Kidney epithelial cell (primary cell): ENCODE measurements around the gene SCN4A. TPM values are rescaled to one million over a fixed set of nuclear protein-coding genes. Genes with fewer than 3 reads are reported as not detected.

Experiments
- DNase-seq: peaks from one replicate; pipeline ENCODE4 v3.0.0-alpha.2; 2010; ENCODE audit warnings: low read depth
- H3K27me3 ChIP-seq: 2 replicates; pipeline ENCODE4 v1.6.0; 2011; ENCODE audit warnings: low read length; ENCODE audit not compliant: control insufficient read depth, insufficient read depth
- H3K36me3 ChIP-seq: 2 replicates; pipeline ENCODE4 v1.5.1; 2011; ENCODE audit warnings: low read length; ENCODE audit not compliant: control insufficient read depth, insufficient read depth
- H3K4me3 ChIP-seq: 2 replicates; pipeline ENCODE4 v1.5.1; 2011; ENCODE audit warnings: low read depth, mild to moderate bottlenecking, control low read depth, low read length
- CTCF ChIP-seq: IDR thresholded peaks from 2 replicates; pipeline ENCODE4 v1.5.1; 2011; ENCODE audit warnings: mild to moderate bottlenecking, moderate library complexity, low read length, control low read depth, inconsistent platforms; ENCODE audit not compliant: insufficient read depth, poor library complexity, severe bottlenecking
- total RNA-seq: library from RNA; depleted of rRNA; stranded (reverse); fragments of >200 nt; gene quantifications from 2 replicates; pipeline ENCODE4 v1.2.3, GENCODE V29; 2015

Gene SCN4A
- total RNA-seq, 1 donor from 2014 or later: 0.33 TPM

- no peak for TF ChIP-seq CTCF
- H3K4me3 ChIP-seq: no peak overlapping the region
- H3K27me3 ChIP-seq: no peaks in the 10 kb centered on the region
Observed at GRCh38 chr17:63978272-63979200, 5.8 kb upstream of the SCN4A start.

GRCh38 chr17:63976702-63977101 is 4.0 kb upstream of the SCN4A start:
- Histone ChIP-seq H3K27me3 (no peaks in the 10 kb centered on the region), H3K36me3 (no peaks in the 10 kb centered on the region), H3K4me3 (no peak overlapping the region)
- no peak for TF ChIP-seq CTCF
- DNase-seq: no peak

More at GRCh38 chr17:63978272-63979200, 5.8 kb upstream of the SCN4A start:
- H3K36me3 ChIP-seq: no peaks in the 10 kb centered on the region
- DNase-seq: no peak

GRCh38 chr17:63975541-63976092 is 2.9 kb upstream of the SCN4A start:
- Histone ChIP-seq H3K27me3 (no peaks in the 10 kb centered on the region), H3K4me3 (no peak overlapping the region), H3K36me3 (no peaks in the 10 kb centered on the region)
- DNase-seq: no peak
- no peak for TF ChIP-seq CTCF

- Histone ChIP-seq H3K4me3 (no peak overlapping the region), H3K36me3 (no peaks in the 10 kb centered on the region), H3K27me3 (no peaks in the 10 kb centered on the region)
- no peak for TF ChIP-seq CTCF
- peak; percentile 41 for DNase-seq
Observed at GRCh38 chr17:63974594-63975192, 2.0 kb upstream of the SCN4A start.

GRCh38 chr17:63973930-63974593 is 1.3 kb upstream of the SCN4A start:
- no peak overlapping the region for H3K4me3 ChIP-seq
- no peaks in the 10 kb centered on the region for H3K27me3 ChIP-seq
- no peak for DNase-seq
- no peaks in the 10 kb centered on the region for H3K36me3 ChIP-seq
- no peak for TF ChIP-seq CTCF
